Prostate gland (tissue), 2 donors: ENCODE results near the gene POLR3G.

Experiments
- CTCF ChIP-seq, 4 experiments: fragments of 200-600 bp in 2 of 4; fragments of 450-650 bp in 2 of 4; sonication (generic) in 2 of 4; IDR thresholded peaks; 1 replicate in 3 of 4; 2 replicates in 1 of 4; pipeline ENCODE4 v1.5.1; 2016 to 2019; ENCODE audit warnings: antibody characterized with exemption in 4 of 4, mild to moderate bottlenecking in 2 of 4, moderate library complexity in 2 of 4
- POLR2A ChIP-seq: fragments of 450-650 bp; IDR thresholded peaks from one replicate; pipeline ENCODE4 v1.6.1; 2016; ENCODE audit warnings: antibody characterized with exemption, mild to moderate bottlenecking

DNA sequence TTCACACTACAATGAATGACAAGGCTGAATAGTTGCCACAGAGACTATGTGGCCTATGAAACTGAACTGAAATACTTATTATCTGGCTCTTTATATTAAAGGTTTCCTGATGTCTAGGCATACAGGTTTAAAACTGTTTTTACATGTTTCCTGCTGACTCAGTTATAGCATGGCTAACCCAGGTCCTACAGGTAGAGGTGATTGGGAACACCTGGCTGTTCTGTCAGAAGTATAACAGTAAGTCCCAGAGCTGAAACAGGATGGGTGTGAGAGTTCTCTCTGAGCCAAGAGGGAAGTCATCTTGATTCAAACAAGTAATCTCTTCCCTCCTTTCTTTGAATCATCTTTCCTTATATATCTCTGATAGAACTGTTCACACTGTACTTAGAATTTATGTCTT is 79.0 kb downstream of the POLR3G start:
- no peak for TF ChIP-seq CTCF (IDR thresholded peaks at IDR 0.05)
- no peak for TF ChIP-seq POLR2A
